Measurements from ENCODE around the gene FADS1. TPM values are rescaled to one million over a fixed set of nuclear protein-coding genes. Genes with fewer than 3 reads are reported as not detected.
A peak's percentile ranks its signal among the peaks of the same experiment; 100 is the strongest.

FADS1 gene
- total RNA-seq, 2 experiments from 2014 or later: 25.7 to 27.1 TPM

DNA sequence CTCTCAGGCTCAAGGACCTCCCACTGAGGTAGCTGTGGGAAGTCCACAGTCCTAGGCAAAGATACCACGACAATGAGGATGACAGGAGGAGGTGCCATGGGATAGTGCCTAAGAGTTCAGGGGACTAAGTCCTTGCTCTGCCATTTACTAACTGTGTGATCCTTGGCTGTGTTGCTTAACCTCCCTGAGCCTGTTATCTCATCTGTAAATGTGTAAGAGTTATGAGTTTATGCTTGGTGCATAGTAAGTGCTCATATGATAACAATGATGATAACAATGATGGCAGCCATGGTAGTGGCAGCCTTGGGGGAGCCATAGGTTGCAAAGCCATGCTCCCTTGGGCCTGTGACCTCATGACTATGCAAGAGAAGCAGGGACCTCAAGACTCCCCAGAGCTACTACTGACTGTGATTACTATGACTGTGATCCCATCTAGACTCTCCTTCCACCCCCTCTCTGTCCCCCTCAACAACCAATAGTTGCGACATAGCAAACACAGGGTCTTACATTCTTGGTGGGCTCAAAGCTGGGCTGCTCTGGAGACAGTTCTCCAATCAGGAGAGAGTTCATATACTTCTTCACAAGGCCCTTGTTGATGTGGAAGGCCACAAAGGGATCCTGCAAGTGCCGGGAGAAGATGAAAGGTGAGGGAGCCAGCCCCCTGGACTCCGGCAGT lies 3.9 kb downstream of the FADS1 start:
- peaks cover 11% of the 10 kb centered on the region for H3K27me3 Mint-ChIP-seq
- ChIA-PET CTCF (interaction anchor here (1.2 to 6.7 kb wide), 4 partner anchors 14 to 25 kb away, joined by 3 to 57 read pairs (median 4); partner anchors contain the start of gene FEN1), POLR2A (no interaction called here)
- no peak overlapping the region for H3K27ac Mint-ChIP-seq
- no peak for DNase-seq
- peaks cover 17% of the 10 kb centered on the region for H3K4me1 Mint-ChIP-seq
- H3K36me3 Mint-ChIP-seq (ENCODE audit: low read depth): peaks cover 41% of the 10 kb centered on the region
- no peak overlapping the region for H3K4me3 Mint-ChIP-seq
- no peaks in the 10 kb centered on the region for H3K9me3 Mint-ChIP-seq

DNA sequence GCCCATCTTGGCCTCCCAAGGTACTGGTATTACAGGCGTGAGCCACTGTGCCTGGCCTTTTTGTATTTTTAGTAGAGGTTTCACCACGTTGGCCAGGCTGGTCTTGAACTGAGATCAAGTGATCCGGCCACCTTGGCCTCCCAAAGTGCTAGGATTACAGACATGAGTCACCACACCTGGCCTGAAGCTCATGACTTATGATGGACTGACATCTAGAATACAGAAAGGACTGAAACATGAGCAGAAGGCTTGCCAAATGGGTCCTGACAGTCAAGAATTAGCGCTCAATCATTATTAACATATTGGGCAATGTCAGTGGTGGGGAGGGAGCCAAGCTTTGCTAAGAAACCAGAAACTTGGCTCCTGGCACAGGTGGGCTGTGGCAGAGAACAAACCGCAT lies 5.0 kb downstream of the FADS1 start:
- peaks cover 3% of the 10 kb centered on the region for H3K27me3 Mint-ChIP-seq
- no peaks in the 10 kb centered on the region for H3K9me3 Mint-ChIP-seq
- no peak overlapping the region for H3K27ac Mint-ChIP-seq
- H3K36me3 Mint-ChIP-seq (ENCODE audit: low read depth): peaks cover 41% of the 10 kb centered on the region
- POLR2A ChIA-PET: no interaction called here
- DNase-seq: no peak
- H3K4me3 Mint-ChIP-seq: no peak overlapping the region
- peaks cover 12% of the 10 kb centered on the region for H3K4me1 Mint-ChIP-seq
- CTCF ChIA-PET: interaction anchor here (0.6 to 6.7 kb wide), 5 partner anchors 13 to 1049 kb away, joined by 3 to 57 read pairs (median 3); no protein-coding TSS in a partner anchor

DNA sequence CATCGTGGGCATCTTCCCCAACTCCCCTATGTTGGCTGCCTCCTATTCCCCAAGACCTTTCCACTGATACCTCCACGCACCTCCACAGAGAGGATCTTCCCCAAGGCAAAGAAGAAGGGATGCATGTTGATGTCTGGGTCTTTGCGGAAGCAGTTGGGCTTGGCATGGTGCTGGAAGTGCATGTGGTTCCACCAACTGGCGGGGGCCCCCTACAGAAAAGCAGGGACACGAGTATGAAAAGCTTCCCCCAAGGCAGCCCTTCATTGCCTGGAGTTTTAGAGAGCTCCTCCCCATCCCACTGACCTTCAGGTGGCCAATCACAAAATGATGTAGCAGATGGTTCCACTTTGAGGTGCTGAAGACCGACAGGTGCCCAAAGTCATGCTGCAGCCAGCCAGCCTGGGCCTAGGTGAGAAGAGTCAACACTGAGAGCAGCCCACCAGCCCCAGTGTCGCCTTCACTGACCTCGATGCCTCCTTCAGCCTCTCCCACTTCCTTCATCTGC lies 6.1 kb downstream of the FADS1 start:
- Mint-ChIP-seq H3K9me3 (no peaks in the 10 kb centered on the region), H3K27ac (no peak overlapping the region), H3K36me3 (ENCODE audit: low read depth) (peaks cover 37% of the 10 kb centered on the region), H3K27me3 (no peaks in the 10 kb centered on the region), H3K4me3 (no peak overlapping the region), H3K4me1 (peaks cover 9% of the 10 kb centered on the region)
- DNase-seq: no peak
- ChIA-PET POLR2A (no interaction called here), CTCF (interaction anchor here (0.6 to 6.7 kb wide), 2 partner anchors 12 to 230 kb away, joined by 3 to 57 read pairs; partner anchors contain the start of gene SYT7)

DNA sequence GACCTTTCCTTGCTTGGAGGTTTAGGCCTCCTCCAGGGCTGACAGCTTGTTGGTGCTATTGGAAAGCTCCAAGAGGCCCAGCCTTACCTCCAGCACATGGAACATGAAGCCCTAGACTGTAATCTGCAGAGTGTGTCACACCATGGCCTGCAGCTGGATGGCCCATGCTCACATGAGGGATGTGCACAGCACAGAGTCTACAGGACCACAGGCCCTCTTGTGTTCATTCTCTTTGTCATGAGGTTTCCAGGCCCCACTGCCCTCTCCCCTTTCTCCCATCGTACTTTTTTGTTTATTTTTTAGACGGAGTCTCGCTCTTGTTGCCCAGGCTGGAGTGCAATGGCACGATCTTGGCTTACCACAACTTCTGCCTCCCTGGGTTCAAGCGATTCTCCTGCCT lies 10.0 kb downstream of the FADS1 start:
- no peaks in the 10 kb centered on the region for H3K9me3 Mint-ChIP-seq
- no peaks in the 10 kb centered on the region for H3K27me3 Mint-ChIP-seq
- POLR2A ChIA-PET: no interaction called here
- no peak overlapping the region for H3K4me3 Mint-ChIP-seq
- no peak for DNase-seq
- CTCF ChIA-PET: interaction anchor here (0.6 to 5.3 kb wide), 5 partner anchors 9 to 677 kb away, joined by 3 to 23 read pairs (median 7); partner anchors contain the start of gene FADS1
- H3K36me3 Mint-ChIP-seq (ENCODE audit: low read depth): peaks cover 35% of the 10 kb centered on the region
- H3K4me1 Mint-ChIP-seq: no peaks in the 10 kb centered on the region
- no peak overlapping the region for H3K27ac Mint-ChIP-seq

DNA sequence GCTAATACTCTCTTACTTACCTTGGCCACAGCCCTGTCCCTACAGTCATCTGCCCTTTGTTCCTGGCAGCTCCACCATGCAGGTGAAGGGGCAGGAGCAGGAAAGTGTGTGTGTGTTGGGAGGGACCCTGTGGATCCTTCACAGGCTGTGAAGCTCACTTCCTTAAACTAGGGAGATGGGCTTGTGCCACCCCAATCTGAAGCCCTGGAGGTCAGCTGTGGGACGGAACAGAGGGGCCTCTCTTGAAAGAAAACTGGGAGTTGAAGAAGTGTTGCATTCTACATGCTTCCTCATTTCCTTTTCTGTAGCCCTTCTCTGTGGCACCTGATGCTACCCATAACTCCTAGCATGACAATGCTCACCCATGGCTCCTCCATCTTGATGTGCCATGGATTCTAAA lies 11.7 kb downstream of the FADS1 start:
- DNase-seq: no peak
- no peak overlapping the region for H3K27ac Mint-ChIP-seq
- peaks cover 30% of the 10 kb centered on the region for H3K36me3 Mint-ChIP-seq (ENCODE audit: low read depth)
- H3K4me3 Mint-ChIP-seq: no peak overlapping the region
- peaks cover 3% of the 10 kb centered on the region for H3K4me1 Mint-ChIP-seq
- ChIA-PET POLR2A (no interaction called here), CTCF (interaction anchor here (1.1 to 5.3 kb wide), 3 partner anchors 8 to 12 kb away, joined by 3 to 23 read pairs (median 3); partner anchors contain the start of genes FADS1 and FEN1)
- no peaks in the 10 kb centered on the region for H3K27me3 Mint-ChIP-seq
- no peaks in the 10 kb centered on the region for H3K9me3 Mint-ChIP-seq

DNA sequence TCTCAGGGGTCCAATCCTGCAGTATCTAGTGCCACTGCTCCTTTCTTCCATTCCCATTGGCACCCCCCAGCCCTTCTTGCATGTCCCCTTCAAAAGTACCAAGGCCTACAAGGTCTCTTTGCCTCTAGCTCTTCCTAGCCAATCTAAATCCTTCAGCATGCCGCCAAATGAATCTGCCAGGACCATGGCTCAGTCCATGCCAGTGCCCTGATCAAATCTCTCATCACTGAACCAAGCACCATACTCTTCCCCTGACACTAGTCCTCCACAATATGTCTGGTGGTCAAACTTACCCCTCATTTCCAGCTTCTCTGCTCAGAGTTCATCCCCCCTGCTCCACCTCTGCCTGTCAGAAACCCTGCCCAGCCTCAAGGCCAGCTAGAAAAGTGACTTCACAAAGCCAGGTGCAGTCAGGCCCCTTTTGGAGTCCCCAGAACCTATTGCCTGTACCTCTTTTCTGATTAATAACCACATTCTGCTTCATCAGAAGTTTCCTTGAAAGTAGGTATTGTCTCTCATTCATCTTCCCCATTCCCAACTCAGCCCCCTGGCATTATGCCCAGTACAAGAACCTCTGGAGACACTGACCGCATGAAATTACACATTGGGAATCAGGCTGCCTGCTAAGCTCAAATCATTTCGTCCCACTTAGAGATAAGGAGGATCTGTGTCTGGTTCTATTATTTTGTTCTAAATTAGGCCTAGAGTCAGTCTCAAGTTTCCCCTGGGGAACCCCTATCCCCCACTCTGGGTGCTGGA lies 12.7 kb downstream of the FADS1 start:
- H3K27ac Mint-ChIP-seq: no peak overlapping the region

DNA sequence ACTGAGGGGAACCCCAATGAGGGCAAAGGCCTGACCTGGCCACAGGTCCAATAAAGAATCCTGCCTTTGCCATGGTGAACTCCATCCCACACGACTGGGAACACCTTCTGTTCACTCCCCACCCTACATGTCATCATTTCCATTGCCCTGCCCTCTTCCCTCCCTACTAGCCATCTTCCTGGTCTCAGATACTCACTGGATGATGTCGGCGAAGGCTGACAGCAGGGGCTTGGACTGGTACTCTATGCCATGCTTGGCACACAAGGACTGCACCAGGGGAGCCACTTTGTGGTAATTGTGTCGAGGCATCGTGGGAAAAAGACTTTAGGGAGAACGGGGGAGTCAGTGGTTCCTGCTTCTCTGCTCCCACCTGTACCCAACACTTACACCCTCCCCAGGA lies 14.2 kb downstream of the FADS1 start:
- H3K36me3 Mint-ChIP-seq (ENCODE audit: low read depth): peaks cover 38% of the 10 kb centered on the region

More for the DNA sequence above, 12.7 kb downstream of the FADS1 start:
- Mint-ChIP-seq H3K36me3 (ENCODE audit: low read depth) (peaks cover 32% of the 10 kb centered on the region), H3K9me3 (no peaks in the 10 kb centered on the region), H3K4me3 (no peak overlapping the region), H3K27me3 (no peaks in the 10 kb centered on the region), H3K4me1 (peaks cover 9% of the 10 kb centered on the region)
- POLR2A ChIA-PET: no interaction called here
- DNase-seq: no peak
- CTCF ChIA-PET: interaction anchor here (0.6 to 5.3 kb wide), 4 partner anchors 11 to 166 kb away, joined by 3 to 23 read pairs (median 3); partner anchors contain the start of gene FADS1

DNA sequence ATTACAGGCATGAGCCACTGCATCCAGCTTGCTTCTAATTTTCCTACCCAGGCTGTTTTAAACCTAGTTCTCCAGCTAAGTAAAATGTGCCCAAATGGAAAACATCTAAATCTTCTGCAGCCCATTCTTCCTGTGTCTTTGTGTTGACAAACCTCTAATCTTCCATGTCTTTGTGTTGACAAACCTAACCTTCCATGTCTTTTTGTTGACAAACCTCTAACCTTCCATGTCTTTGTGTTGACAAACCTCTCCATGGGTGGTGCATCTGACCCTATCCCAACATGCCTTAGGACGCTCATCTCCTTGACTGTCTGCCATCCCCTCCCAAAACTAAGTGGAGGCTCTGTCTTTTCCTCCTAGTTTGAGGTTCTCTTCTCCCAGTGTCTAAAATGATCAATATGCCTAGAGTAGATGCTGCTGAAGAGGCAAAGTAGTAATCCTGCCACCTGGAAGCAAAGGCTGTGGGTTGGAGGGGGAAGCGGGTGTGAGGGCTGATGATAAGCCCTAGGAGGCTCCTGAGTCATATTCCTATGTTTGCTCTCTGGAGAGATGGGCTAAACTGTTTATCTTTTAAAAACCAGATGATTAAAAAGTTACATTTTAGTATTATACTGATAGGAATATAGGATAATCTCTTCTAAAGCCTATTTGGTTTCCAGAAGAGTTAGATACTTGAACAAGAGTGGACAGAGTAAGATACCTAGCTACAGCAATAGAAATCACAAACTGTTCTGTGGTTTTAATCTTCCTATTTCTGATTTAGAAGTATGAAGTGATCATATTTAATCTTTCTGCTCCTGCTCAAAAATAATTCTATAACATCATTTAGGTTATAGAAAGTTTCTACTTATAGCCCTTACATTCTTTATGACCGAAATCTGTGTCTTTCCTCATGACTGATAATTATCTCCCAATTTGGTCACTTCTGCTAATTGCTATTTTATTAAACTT lies 16.2 kb downstream of the FADS1 start:
- Mint-ChIP-seq H3K4me3 (no peak overlapping the region), H3K27me3 (no peaks in the 10 kb centered on the region), H3K27ac (no peak overlapping the region), H3K4me1 (peaks cover 28% of the 10 kb centered on the region), H3K9me3 (no peaks in the 10 kb centered on the region), H3K36me3 (ENCODE audit: low read depth) (peaks cover 57% of the 10 kb centered on the region)
- ChIA-PET CTCF (interaction anchor here (0.5 to 6.7 kb wide), 4 partner anchors 13 to 301 kb away, joined by 3 to 57 read pairs (median 4); partner anchors contain the start of gene FADS1), POLR2A (no interaction called here)
- no peak for DNase-seq

More for the DNA sequence above, 14.2 kb downstream of the FADS1 start:
- H3K27me3 Mint-ChIP-seq: no peaks in the 10 kb centered on the region
- no peak overlapping the region for H3K27ac Mint-ChIP-seq
- DNase-seq: no peak
- no peaks in the 10 kb centered on the region for H3K9me3 Mint-ChIP-seq
- H3K4me1 Mint-ChIP-seq: peaks cover 13% of the 10 kb centered on the region
- ChIA-PET POLR2A (no interaction called here), CTCF (no interaction called here)
- no peak overlapping the region for H3K4me3 Mint-ChIP-seq

DNA sequence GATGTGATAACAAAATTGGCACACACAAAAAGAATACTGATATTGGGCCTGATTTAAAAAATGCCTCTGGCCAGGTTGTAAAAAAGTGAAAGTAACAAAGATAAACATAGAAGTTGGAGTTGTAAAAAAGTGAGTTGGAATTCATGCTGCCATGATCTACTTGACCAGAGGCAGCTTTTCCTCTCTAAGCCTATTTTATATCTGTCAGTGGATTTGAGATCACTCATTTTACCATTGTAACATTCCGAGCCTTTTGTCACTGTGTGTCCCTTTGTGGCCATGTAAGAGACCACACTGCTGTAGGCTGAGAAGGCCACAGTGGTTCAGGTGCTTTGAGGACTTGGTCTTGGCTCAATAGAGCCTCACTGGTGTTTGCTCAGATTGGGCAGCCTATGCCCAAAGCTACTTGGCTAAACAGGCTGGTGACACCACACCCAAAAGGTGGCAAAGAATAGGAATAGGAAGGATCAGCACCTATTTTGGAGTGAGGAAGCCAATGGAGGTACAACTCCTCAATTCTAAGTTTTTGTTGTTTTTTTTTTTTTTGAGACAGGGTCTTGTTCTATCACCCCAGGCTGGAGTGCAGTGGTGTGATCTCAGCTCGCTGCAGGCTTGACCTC lies 17.0 kb downstream of the FADS1 start:
- Mint-ChIP-seq H3K9me3 (no peaks in the 10 kb centered on the region), H3K27me3 (no peaks in the 10 kb centered on the region), H3K27ac (no peak overlapping the region), H3K4me1 (peaks cover 33% of the 10 kb centered on the region), H3K36me3 (ENCODE audit: low read depth) (peaks cover 64% of the 10 kb centered on the region), H3K4me3 (no peak overlapping the region)
- POLR2A ChIA-PET: no interaction called here
- CTCF ChIA-PET: interaction anchor here (3.0 to 6.7 kb wide), 2 partner anchors 14 to 29 kb away, joined by 12 to 57 read pairs; partner anchors contain the start of genes FADS1 and FADS2
- no peak for DNase-seq

DNA sequence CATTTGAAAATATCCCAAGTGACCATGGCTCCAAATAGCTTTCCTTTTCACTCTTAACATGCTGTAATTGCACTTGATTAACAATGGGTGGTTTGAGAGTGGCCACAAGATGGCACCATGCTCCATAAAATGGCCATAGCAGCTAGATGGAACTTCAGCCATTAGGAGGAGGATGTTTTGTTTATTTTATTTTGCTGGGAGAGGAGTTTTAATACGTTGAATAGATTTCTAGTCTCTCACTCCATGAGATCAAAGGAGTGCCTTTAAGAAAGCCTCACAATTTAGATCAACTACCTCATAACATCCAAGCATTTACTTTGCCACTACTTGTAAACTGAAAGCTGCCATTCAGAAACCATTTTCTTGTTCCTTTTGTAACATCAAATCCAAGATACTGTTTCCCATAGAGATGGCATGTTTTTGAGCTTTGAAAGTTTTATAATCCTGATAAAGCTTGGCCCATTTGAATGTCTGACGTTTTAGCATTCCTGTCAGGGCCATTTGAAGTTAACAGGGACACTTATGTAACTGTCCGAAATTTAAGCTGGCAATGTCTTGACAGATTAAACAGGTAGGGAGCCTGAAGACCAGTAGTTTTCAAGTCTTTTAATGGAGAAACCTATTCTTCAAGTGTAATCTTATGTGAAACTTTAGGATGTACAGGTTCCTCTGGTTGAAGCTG lies 19.4 kb downstream of the FADS1 start:
- Mint-ChIP-seq H3K9me3 (no peaks in the 10 kb centered on the region), H3K27ac (no peak overlapping the region), H3K4me3 (no peak overlapping the region), H3K4me1 (peaks cover 42% of the 10 kb centered on the region), H3K36me3 (ENCODE audit: low read depth) (peaks cover 59% of the 10 kb centered on the region), H3K27me3 (no peaks in the 10 kb centered on the region)
- DNase-seq: peak; percentile 86
- ChIA-PET CTCF (interaction anchor here (0.5 to 6.7 kb wide), 24 partner anchors 8 to 1322 kb away, joined by 3 to 57 read pairs (median 4); partner anchors contain the start of genes BEST1, FADS1 and FADS2), POLR2A (interaction anchor here (0.6 to 0.7 kb wide), 3 partner anchors 22 to 152 kb away, joined by 3 read pairs; no protein-coding TSS in a partner anchor)

DNA sequence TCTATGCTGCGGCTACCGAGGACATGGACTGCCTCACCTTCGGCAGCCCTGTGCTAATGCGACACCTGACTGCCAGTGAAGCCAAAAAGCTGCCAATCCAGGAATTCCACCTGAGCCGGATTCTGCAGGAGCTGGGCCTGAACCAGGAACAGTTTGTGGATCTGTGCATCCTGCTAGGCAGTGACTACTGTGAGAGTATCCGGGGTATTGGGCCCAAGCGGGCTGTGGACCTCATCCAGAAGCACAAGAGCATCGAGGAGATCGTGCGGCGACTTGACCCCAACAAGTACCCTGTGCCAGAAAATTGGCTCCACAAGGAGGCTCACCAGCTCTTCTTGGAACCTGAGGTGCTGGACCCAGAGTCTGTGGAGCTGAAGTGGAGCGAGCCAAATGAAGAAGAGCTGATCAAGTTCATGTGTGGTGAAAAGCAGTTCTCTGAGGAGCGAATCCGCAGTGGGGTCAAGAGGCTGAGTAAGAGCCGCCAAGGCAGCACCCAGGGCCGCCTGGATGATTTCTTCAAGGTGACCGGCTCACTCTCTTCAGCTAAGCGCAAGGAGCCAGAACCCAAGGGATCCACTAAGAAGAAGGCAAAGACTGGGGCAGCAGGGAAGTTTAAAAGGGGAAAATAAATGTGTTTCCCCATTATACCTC lies 20.8 kb downstream of the FADS1 start:
- no peak overlapping the region for H3K27ac Mint-ChIP-seq
- ChIA-PET POLR2A (interaction anchor here (0.7 kb wide), 1 partner anchor 11 kb away, joined by 3 read pairs; no protein-coding TSS in a partner anchor), CTCF (interaction anchor here (0.6 to 6.7 kb wide), 9 partner anchors 8 to 316 kb away, joined by 3 to 57 read pairs (median 4); partner anchors contain the start of gene FADS1)
- no peak for DNase-seq
- H3K27me3 Mint-ChIP-seq: no peaks in the 10 kb centered on the region
- H3K4me1 Mint-ChIP-seq: peaks cover 49% of the 10 kb centered on the region
- no peak overlapping the region for H3K4me3 Mint-ChIP-seq
- no peaks in the 10 kb centered on the region for H3K9me3 Mint-ChIP-seq
- H3K36me3 Mint-ChIP-seq (ENCODE audit: low read depth): peaks cover 54% of the 10 kb centered on the region
